ENCODE results near the gene ZNF692.
"Not testable (repeated sequence)": the region's sequence is repeated elsewhere in the genome, so short reads cannot be mapped to it uniquely, and the experiment has no call there.

The ZNF692 gene

DNA sequence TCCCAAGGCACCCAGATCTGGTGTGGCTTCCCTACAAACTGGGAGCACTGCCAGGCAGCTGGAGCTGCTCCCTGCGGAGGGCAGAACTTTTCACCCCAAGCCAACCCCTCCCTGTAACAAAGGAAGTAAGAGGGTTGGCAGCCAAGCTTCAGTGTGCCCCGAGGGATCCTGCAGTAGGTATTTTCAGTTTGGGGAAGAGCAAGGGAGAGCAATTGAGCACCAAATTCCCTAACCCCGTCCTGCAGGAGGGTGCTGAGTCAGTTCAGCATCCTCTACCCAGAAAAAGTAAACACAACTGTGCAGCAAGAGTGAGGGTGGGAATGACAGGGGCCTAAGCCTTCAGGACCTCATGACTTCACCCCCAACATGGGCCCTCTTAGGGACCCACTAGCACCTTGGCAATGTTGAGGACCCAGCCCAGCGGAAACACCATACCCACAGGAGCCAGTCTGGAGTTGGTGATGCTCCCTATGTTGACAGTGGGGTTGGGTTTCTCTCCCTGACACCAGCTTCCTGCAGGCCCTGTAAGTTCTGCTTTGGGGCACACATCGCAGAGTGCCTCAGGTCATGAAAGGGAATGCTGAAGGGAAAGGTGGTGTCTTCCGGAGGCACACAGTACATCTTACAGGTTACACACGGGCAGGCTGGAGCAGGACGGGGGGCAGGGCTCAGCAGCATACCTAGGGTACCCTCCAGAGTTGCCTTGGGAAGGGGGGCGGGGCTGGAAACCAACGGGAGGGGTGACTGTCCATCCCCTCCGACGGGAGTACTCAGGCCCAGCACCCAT lies 48.0 kb downstream of the ZNF692 start:
- no peak for DNase-seq (ENCODE audit: low spot score)
- in situ Hi-C loops (cut with MboI; ENCODE audit: low pct_unique_long_range_greater_than_20kb, low sequenced_read_pairs, unreplicated experiment): no loop called here
- TF ChIP-seq, protein P1, sequence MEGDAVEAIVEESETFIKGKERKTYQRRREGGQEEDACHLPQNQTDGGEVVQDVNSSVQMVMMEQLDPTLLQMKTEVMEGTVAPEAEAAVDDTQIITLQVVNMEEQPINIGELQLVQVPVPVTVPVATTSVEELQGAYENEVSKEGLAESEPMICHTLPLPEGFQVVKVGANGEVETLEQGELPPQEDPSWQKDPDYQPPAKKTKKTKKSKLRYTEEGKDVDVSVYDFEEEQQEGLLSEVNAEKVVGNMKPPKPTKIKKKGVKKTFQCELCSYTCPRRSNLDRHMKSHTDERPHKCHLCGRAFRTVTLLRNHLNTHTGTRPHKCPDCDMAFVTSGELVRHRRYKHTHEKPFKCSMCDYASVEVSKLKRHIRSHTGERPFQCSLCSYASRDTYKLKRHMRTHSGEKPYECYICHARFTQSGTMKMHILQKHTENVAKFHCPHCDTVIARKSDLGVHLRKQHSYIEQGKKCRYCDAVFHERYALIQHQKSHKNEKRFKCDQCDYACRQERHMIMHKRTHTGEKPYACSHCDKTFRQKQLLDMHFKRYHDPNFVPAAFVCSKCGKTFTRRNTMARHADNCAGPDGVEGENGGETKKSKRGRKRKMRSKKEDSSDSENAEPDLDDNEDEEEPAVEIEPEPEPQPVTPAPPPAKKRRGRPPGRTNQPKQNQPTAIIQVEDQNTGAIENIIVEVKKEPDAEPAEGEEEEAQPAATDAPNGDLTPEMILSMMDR (IDR thresholded peaks at IDR 0.05; ENCODE audit: extremely low read depth, insufficient read depth, missing control alignments): no peak

DNA sequence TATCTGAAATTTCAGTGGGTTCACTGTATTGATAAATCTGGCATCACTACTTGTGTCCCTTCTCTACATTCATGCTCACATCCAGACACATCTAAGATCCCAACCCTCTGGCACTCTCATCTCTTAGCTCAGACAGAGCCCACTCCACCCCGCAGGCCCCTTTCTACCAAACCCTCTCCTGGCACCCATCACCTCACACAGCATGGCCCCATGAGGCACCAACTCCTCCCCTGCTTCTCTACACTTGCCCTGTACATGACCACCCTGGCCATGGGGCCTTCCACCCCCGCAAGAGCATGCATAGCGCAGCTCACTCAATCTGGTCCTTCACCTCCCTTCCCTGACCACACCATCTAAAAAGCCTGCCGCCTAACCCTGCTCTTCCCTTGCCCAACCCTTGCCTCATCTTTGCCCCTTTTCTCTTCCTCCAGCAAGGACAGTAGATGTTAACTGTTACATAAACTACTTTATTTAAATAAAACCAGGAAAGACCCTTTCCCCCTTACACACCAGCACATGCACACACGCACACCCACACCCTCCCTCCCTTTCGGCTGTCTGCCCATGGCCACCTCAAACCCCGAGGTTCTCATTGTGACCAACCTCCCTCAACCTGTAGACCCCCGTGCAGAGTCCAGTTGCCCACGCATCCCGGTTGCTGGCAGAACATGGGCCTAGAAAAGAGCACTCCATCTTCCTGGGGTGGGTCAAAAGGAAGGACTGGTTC lies 48.7 kb downstream of the ZNF692 start:
- no peak for DNase-seq (ENCODE audit: low spot score)
- TF ChIP-seq, protein P1 (IDR thresholded peaks at IDR 0.05; ENCODE audit: extremely low read depth, insufficient read depth, missing control alignments): no peak
- in situ Hi-C loops (cut with MboI; ENCODE audit: low pct_unique_long_range_greater_than_20kb, low sequenced_read_pairs, unreplicated experiment): no loop called here

DNA sequence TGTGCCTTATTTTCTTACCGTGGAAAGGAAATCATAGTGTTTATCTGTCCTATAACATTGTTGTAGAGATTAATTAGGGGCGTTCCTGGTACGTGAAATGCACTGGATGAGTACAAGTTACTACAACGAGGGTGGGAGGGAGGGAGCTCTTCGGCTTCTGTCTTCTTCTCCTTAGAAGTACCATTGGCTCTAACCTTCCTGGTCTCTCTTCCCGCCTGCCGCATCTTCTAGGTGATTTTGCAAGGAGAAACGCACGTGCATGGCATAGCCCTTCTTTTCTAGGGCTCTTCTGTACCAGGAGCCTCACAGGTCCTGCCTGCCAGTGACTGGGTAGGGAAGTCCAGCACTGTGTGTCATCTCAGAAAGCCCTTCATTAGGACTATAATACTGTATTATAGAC lies 50.0 kb downstream of the ZNF692 start:
- in situ Hi-C loops (cut with MboI; ENCODE audit: low pct_unique_long_range_greater_than_20kb, low sequenced_read_pairs, unreplicated experiment): no loop called here
- DNase-seq (ENCODE audit: low spot score): no peak
- TF ChIP-seq, protein P1 (IDR thresholded peaks at IDR 0.05; ENCODE audit: extremely low read depth, insufficient read depth, missing control alignments): no peak

DNA sequence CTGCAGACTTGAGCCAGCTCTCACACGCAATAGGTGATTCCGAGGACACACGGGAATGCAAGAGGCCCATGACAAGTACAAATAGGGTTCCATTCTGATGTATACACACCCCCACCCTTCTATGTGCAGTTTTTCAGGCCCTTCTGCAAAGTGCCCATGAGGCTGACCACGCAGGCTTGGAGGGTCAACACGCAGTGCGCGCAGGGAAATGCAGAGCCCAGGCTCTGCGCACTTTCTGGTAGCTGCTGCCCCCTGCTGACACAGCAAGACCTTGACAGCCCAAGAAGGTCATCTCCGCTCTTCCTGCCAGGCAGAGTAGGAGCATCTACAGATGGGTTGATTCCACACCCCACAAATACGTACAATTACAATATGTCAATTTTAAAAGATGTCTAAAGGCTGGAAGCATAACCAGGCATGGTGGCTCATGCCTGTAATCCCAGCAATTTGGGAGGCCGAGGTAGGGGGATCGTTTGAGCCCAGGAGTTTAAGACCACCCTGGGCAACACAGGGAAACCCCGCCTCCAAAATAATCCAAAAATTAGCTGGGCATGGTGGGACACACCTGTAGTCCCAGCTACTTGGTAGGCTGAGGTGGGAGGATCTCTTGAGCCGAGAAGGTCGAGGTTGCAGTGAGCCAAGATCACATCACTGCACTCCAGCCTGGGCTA lies 51.7 kb downstream of the ZNF692 start:
- in situ Hi-C loops (cut with MboI; ENCODE audit: low pct_unique_long_range_greater_than_20kb, low sequenced_read_pairs, unreplicated experiment): no loop called here
- TF ChIP-seq, protein P1 (IDR thresholded peaks at IDR 0.05; ENCODE audit: extremely low read depth, insufficient read depth, missing control alignments): peak; percentile 90
- peak; percentile 66 for DNase-seq (ENCODE audit: low spot score)

DNA sequence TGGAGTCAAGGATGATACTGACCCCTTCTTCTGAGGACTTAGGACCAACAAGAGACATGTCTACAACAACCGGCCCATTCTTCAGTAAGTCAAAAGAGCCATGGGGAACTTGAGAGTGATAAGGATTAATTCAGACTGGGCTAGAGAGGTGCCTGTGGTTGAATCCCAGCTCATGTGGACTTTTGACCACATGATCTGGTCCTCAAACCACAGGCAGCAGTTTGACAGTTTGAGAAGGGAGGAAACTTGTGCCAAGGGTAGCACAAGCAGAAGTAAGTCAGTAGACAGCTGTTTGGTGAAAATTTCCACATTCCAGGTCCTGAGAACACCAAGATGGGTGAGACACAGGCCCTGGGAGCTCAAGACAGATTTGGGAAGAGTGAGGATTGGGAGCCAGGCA lies 53.0 kb downstream of the ZNF692 start:
- in situ Hi-C loops (cut with MboI; ENCODE audit: low pct_unique_long_range_greater_than_20kb, low sequenced_read_pairs, unreplicated experiment): no loop called here
- no peak for DNase-seq (ENCODE audit: low spot score)
- TF ChIP-seq, protein P1 (IDR thresholded peaks at IDR 0.05; ENCODE audit: extremely low read depth, insufficient read depth, missing control alignments): no peak

DNA sequence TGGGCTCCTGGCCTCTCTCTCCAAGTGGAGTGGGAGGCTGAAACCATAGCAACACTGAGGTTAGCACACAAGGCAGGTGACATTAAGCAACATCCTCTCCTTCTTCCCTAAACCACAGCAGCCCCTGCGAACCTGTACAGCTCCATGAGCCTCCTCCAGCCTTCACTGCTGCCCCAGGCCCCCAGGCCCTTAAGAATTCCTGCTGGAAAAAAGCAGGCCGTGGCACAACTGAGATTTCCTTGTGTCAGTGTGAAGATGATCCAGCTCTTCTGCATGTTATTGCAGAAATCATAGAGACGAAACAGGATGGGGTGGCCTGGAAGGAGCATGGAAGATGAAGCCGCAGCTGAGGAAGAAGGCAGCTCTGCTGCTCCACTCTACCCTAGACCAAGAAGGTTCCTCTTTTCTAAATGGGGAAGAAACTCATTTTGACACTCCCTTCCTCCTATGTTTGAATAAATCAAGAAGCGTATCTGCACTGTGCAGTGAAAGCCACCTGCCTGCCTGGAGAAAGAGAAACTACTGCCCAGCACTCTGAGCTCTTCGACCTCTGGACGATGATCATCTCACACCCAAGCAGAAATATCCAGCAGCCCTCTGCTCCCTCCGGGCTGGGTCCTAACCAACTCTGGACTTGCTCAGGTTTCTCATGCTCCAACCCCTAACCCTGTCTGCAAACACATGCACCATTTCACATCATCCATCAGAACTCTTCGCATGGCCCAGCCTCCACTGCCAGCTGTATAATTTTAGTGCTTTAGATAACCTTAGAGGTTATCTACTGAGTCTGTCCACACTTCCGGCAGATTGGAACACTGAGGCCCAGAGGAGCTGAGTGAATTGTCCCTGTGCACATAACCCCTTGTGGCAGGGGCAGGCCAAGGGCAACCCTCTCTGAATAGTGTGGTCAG lies 53.9 kb downstream of the ZNF692 start:
- TF ChIP-seq, protein P1 (IDR thresholded peaks at IDR 0.05; ENCODE audit: extremely low read depth, insufficient read depth, missing control alignments): no peak
- peak; percentile 70 for DNase-seq (ENCODE audit: low spot score)
- in situ Hi-C loops (cut with MboI; ENCODE audit: low pct_unique_long_range_greater_than_20kb, low sequenced_read_pairs, unreplicated experiment): no loop called here

DNA sequence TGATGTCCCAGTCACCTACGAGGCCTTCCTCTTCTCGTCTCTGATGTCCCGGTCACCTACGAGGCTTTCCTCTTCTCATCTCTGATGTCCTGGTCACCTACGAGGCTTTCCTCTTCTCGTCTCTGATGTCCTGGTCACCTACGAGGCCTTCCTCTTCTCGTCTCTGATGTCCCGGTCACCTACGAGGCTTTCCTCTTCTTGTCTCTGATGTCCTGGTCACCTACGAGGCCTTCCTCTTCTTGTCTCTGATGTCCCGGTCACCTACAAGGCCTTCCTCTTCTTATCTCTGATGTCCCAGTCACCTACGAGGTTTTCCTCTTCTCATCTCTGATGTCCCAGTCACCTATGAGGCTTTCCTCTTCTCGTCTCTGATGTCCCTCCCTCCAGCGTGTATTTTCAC lies 55.4 kb downstream of the ZNF692 start:
- DNase-seq (ENCODE audit: low spot score); in situ Hi-C loops (cut with MboI; ENCODE audit: low pct_unique_long_range_greater_than_20kb, low sequenced_read_pairs, unreplicated experiment): not testable (repeated sequence)
